Measurements from ENCODE around the gene ANKRD39. TPM values are rescaled to one million over a fixed set of nuclear protein-coding genes. Genes with fewer than 3 reads are reported as not detected.

Gene ANKRD39
- total and polyA plus RNA-seq, 2 of the 8 experiments (the other 6 are each of a cell fraction or from before 2014, with no cell fraction given) = 18.5 to 21.3 TPM

DNA sequence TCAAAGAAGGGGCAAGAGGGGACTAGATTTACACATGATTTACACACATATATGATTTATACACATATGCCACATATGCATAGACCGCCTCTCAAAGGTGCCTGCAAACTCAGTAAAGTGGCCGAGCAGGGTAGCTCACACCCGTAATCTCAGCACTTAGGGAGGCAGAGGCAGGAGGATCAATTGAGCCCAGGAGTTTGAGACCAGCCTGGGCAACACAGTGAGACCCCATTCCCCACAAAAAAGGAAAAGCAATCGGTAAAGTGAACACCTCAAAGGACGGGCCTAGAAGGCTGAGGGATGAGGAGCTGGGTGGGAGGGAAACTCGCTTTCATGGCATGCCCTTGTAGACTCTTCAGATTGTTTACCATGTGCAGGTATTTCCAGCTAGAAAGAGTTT, 5.1 kb downstream of the ANKRD39 start (continued):
- TF ChIP-seq, protein P1, sequence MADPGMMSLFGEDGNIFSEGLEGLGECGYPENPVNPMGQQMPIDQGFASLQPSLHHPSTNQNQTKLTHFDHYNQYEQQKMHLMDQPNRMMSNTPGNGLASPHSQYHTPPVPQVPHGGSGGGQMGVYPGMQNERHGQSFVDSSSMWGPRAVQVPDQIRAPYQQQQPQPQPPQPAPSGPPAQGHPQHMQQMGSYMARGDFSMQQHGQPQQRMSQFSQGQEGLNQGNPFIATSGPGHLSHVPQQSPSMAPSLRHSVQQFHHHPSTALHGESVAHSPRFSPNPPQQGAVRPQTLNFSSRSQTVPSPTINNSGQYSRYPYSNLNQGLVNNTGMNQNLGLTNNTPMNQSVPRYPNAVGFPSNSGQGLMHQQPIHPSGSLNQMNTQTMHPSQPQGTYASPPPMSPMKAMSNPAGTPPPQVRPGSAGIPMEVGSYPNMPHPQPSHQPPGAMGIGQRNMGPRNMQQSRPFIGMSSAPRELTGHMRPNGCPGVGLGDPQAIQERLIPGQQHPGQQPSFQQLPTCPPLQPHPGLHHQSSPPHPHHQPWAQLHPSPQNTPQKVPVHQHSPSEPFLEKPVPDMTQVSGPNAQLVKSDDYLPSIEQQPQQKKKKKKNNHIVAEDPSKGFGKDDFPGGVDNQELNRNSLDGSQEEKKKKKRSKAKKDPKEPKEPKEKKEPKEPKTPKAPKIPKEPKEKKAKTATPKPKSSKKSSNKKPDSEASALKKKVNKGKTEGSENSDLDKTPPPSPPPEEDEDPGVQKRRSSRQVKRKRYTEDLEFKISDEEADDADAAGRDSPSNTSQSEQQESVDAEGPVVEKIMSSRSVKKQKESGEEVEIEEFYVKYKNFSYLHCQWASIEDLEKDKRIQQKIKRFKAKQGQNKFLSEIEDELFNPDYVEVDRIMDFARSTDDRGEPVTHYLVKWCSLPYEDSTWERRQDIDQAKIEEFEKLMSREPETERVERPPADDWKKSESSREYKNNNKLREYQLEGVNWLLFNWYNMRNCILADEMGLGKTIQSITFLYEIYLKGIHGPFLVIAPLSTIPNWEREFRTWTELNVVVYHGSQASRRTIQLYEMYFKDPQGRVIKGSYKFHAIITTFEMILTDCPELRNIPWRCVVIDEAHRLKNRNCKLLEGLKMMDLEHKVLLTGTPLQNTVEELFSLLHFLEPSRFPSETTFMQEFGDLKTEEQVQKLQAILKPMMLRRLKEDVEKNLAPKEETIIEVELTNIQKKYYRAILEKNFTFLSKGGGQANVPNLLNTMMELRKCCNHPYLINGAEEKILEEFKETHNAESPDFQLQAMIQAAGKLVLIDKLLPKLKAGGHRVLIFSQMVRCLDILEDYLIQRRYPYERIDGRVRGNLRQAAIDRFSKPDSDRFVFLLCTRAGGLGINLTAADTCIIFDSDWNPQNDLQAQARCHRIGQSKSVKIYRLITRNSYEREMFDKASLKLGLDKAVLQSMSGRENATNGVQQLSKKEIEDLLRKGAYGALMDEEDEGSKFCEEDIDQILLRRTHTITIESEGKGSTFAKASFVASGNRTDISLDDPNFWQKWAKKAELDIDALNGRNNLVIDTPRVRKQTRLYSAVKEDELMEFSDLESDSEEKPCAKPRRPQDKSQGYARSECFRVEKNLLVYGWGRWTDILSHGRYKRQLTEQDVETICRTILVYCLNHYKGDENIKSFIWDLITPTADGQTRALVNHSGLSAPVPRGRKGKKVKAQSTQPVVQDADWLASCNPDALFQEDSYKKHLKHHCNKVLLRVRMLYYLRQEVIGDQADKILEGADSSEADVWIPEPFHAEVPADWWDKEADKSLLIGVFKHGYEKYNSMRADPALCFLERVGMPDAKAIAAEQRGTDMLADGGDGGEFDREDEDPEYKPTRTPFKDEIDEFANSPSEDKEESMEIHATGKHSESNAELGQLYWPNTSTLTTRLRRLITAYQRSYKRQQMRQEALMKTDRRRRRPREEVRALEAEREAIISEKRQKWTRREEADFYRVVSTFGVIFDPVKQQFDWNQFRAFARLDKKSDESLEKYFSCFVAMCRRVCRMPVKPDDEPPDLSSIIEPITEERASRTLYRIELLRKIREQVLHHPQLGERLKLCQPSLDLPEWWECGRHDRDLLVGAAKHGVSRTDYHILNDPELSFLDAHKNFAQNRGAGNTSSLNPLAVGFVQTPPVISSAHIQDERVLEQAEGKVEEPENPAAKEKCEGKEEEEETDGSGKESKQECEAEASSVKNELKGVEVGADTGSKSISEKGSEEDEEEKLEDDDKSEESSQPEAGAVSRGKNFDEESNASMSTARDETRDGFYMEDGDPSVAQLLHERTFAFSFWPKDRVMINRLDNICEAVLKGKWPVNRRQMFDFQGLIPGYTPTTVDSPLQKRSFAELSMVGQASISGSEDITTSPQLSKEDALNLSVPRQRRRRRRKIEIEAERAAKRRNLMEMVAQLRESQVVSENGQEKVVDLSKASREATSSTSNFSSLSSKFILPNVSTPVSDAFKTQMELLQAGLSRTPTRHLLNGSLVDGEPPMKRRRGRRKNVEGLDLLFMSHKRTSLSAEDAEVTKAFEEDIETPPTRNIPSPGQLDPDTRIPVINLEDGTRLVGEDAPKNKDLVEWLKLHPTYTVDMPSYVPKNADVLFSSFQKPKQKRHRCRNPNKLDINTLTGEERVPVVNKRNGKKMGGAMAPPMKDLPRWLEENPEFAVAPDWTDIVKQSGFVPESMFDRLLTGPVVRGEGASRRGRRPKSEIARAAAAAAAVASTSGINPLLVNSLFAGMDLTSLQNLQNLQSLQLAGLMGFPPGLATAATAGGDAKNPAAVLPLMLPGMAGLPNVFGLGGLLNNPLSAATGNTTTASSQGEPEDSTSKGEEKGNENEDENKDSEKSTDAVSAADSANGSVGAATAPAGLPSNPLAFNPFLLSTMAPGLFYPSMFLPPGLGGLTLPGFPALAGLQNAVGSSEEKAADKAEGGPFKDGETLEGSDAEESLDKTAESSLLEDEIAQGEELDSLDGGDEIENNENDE (IDR thresholded peaks at IDR 0.05; ENCODE audit: insufficient replicate concordance, low read length) = no peak
- TF ChIP-seq, protein P2, sequence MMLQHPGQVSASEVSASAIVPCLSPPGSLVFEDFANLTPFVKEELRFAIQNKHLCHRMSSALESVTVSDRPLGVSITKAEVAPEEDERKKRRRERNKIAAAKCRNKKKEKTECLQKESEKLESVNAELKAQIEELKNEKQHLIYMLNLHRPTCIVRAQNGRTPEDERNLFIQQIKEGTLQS (IDR thresholded peaks at IDR 0.05; ENCODE audit: insufficient read depth, low read depth, low read length) = no peak
- TF ChIP-seq HDAC2 (IDR thresholded peaks at IDR 0.05; ENCODE audit: borderline replicate concordance in 1 of 2, low read depth in 2 of 2, low read length in 2 of 2) (no peak), CEBPB (IDR thresholded peaks at IDR 0.05; ENCODE audit: low read depth, low read length) (no peak), CHD2 (IDR thresholded peaks at IDR 0.05; ENCODE audit: low read length) (no peak), RFX5 (IDR thresholded peaks at IDR 0.05; ENCODE audit: borderline replicate concordance, low read depth, low read length) (no peak), TCF12 (IDR thresholded peaks at IDR 0.05; ENCODE audit: low read depth, low read length) (no peak), CREB1 (IDR thresholded peaks at IDR 0.05) (no peak)

Data from H1 (cell line).